GM23338 (cell line): ENCODE data around the gene SORCS2. TPM values are rescaled to one million over a fixed set of nuclear protein-coding genes. Genes with fewer than 3 reads are reported as not detected.

Experiments
- ATAC-seq: fragments of 200-7000 bp; cut with Tn5 transposase; 3 replicates; pipeline ENCODE4 v1.9.1; 2020
- DNase-seq: peaks from one replicate; pipeline ENCODE4 v3.0.0-alpha.2; 2015; ENCODE audit warnings: low spot score
- H2AFZ ChIP-seq: fragments of 200-600 bp; sonication (generic); 2 replicates; pipeline ENCODE4 v1.8.0; 2016; ENCODE audit warnings: antibody characterized with exemption, mild to moderate bottlenecking, moderate library complexity
- H3F3A ChIP-seq: fragments of 200-600 bp; sonication (generic); replicated peaks from 2 replicates; pipeline ENCODE4 v1.8.0; 2017; ENCODE audit warnings: antibody characterized with exemption, mixed run types, low read depth
- H3K27ac ChIP-seq: fragments of 200-600 bp; sonication (generic); 2 replicates; pipeline ENCODE4 v1.6.1; 2016; ENCODE audit warnings: low read depth
- H3K27me3 ChIP-seq: fragments of 200-600 bp; sonication (generic); 2 replicates; pipeline ENCODE4 v1.8.0; 2016; ENCODE audit warnings: mild to moderate bottlenecking, mixed run types, moderate library complexity; ENCODE audit not compliant: insufficient read depth
- H3K36me3 ChIP-seq: fragments of 200-600 bp; sonication (generic); 2 replicates; pipeline ENCODE4 v1.8.0; 2016; ENCODE audit warnings: mild to moderate bottlenecking; ENCODE audit not compliant: insufficient read depth
- H3K4me1 ChIP-seq: fragments of 200-600 bp; sonication (generic); 2 replicates; pipeline ENCODE4 v1.8.0; 2016; ENCODE audit warnings: mild to moderate bottlenecking, moderate library complexity; ENCODE audit not compliant: insufficient read depth
- H3K4me2 ChIP-seq: fragments of 200-600 bp; sonication (generic); 2 replicates; pipeline ENCODE4 v1.7.1; 2017; ENCODE audit warnings: mixed run types
- H3K4me3 ChIP-seq: fragments of 200-600 bp; sonication (generic); 2 replicates; pipeline ENCODE4 v1.6.1; 2016; ENCODE audit warnings: mixed run types
- H3K79me2 ChIP-seq: fragments of 200-600 bp; sonication (generic); replicated peaks from 2 replicates; pipeline ENCODE4 v1.8.0; 2017; ENCODE audit warnings: mild to moderate bottlenecking; ENCODE audit not compliant: insufficient read depth
- H3K9me2 ChIP-seq: fragments of 200-600 bp; sonication (generic); 2 replicates; pipeline ENCODE4 v1.8.0; 2017; ENCODE audit not compliant: insufficient read depth
- H4K20me1 ChIP-seq: fragments of 200-600 bp; sonication (generic); replicated peaks from 2 replicates; pipeline ENCODE4 v1.8.0; 2017; ENCODE audit warnings: mild to moderate bottlenecking; ENCODE audit not compliant: insufficient read depth
- H3K27ac Mint-ChIP-seq: 2 replicates; pipeline ENCODE4 v1.8.0; 2020; ENCODE audit warnings: inconsistent platforms, mild to moderate bottlenecking, moderate library complexity, mixed read lengths
- H3K27me3 Mint-ChIP-seq: 3 replicates; pipeline ENCODE4 v1.8.0; 2022; ENCODE audit warnings: low read depth, mild to moderate bottlenecking, moderate library complexity, mixed read lengths, inconsistent platforms; ENCODE audit not compliant: insufficient read depth, poor library complexity
- H3K36me3 Mint-ChIP-seq: 3 replicates; pipeline ENCODE4 v1.8.0; 2021; ENCODE audit warnings: low read depth, mild to moderate bottlenecking, inconsistent platforms, moderate library complexity, mixed read lengths
- H3K4me1 Mint-ChIP-seq: 3 replicates; pipeline ENCODE4 v1.8.0; 2020; ENCODE audit warnings: mild to moderate bottlenecking, inconsistent platforms, mixed read lengths
- H3K4me3 Mint-ChIP-seq: 3 replicates; pipeline ENCODE4 v1.8.0; 2021; ENCODE audit warnings: moderate library complexity, mild to moderate bottlenecking, inconsistent platforms, mixed read lengths
- H3K9me3 Mint-ChIP-seq: 3 replicates; pipeline ENCODE4 v1.8.0; 2020; ENCODE audit warnings: moderate library complexity, mild to moderate bottlenecking, inconsistent platforms, mixed read lengths
- CREB1 ChIP-seq: fragments of 250-450 bp; sonication (Bioruptor Pico); IDR thresholded peaks from 2 replicates; pipeline ENCODE4 v1.5.0; 2020; ENCODE audit warnings: low read depth, mild to moderate bottlenecking, moderate library complexity
- CTCF ChIP-seq, 2 experiments: fragments of 200-600 bp in 1 of 2; sonication (generic) in 1 of 2; conservative IDR thresholded peaks; 2 replicates each; pipeline versions ENCODE4 v1.5.1 to v1.6.1; 2016 to 2017; ENCODE audit warnings: antibody characterized with exemption in 2 of 2, low read depth in 2 of 2, mild to moderate bottlenecking in 2 of 2, moderate library complexity in 1 of 2
- EZH2 ChIP-seq: fragments of 200-600 bp; sonication (generic); IDR thresholded peaks from one replicate; pipeline ENCODE4 v1.8.0; 2017; ENCODE audit warnings: antibody characterized with exemption, mild to moderate bottlenecking, low read depth; ENCODE audit not compliant: unreplicated experiment
- EZH2phosphoT487 ChIP-seq: fragments of 200-600 bp; sonication (generic); IDR thresholded peaks from one replicate; pipeline ENCODE4 v1.8.1; 2018; ENCODE audit warnings: antibody characterized with exemption; ENCODE audit not compliant: unreplicated experiment
- JUNB ChIP-seq: IDR thresholded peaks from one replicate; pipeline ENCODE4 v1.6.1; 2016; ENCODE audit warnings: antibody characterized with exemption; ENCODE audit not compliant: unreplicated experiment
- NANOG ChIP-seq: IDR thresholded peaks from 2 replicates; pipeline ENCODE4 v1.6.1; 2016; ENCODE audit warnings: antibody characterized with exemption, borderline replicate concordance
- POLR2AphosphoS5 ChIP-seq: IDR thresholded peaks from 2 replicates; pipeline ENCODE4 v1.6.1; 2016; ENCODE audit warnings: antibody characterized with exemption, low read depth
- REST ChIP-seq: IDR thresholded peaks from one replicate; pipeline ENCODE4 v1.6.1; 2018; ENCODE audit warnings: antibody characterized with exemption; ENCODE audit not compliant: unreplicated experiment
- STAT1 ChIP-seq: IDR thresholded peaks from one replicate; pipeline ENCODE4 v1.6.1; 2016; ENCODE audit warnings: antibody characterized with exemption; ENCODE audit not compliant: unreplicated experiment
- ZNF114 ChIP-seq: fragments of 250-450 bp; sonication (Bioruptor Pico); IDR thresholded peaks from 2 replicates; pipeline ENCODE4 v1.5.0; 2020; ENCODE audit warnings: mild to moderate bottlenecking, moderate library complexity
- ZNF331 ChIP-seq: fragments of 250-450 bp; sonication (Bioruptor Pico); IDR thresholded peaks from 2 replicates; pipeline ENCODE4 v1.5.0; 2020; ENCODE audit warnings: low read depth, mild to moderate bottlenecking, moderate library complexity
- ZNF462 ChIP-seq: fragments of 250-450 bp; sonication (Bioruptor Pico); IDR thresholded peaks from 2 replicates; pipeline ENCODE4 v1.5.0; 2020; ENCODE audit warnings: mild to moderate bottlenecking, moderate library complexity
- polyA plus RNA-seq: library from polyadenylated mRNA; unstranded; fragments of >200 nt; fragmentation: Nextera tagmentation; extraction: Ambion mirVana; gene quantifications from 2 replicates; pipeline ENCODE4 v1.2.1, GENCODE V29; 2016
- total RNA-seq: library from RNA; depleted of rRNA; stranded (reverse); fragments of >200 nt; shearing (Covaris generic); gene quantifications from 2 replicates; pipeline ENCODE4 v1.2.3, GENCODE V29; 2014
- TF ChIP-seq, protein P1 (sequence below): IDR thresholded peaks from 2 replicates; pipeline ENCODE4 v1.6.1; 2016; ENCODE audit warnings: antibody characterized with exemption

Gene SORCS2
- total and polyA plus RNA-seq, 2 experiments from 2014 or later: 0.47 to 2.4 TPM

DNA sequence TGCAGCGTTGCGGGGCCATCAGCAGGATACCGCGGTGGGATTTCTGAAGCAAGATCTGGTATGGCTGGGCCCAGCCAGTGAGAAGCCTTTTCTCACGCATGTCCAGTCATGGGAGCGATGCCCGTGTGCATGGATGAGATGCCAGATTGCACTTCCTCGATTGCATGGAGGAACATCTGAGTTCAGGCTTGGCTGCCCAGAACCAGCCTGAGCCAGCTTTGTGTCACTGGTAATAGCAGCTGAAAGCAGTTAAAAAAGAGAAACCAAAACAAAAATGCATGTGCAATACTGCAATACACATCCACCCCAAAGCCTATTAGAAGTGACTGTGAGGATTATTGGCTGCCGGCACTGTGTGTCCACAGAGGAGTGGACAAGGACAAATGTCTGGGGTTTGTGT is 183.1 kb downstream of the SORCS2 start:
- Mint-ChIP-seq H3K9me3 (no peaks in the 10 kb centered on the region; the same call in 2 of the 3 replicates), H3K27ac (no peak overlapping the region), H3K27me3 (peaks cover 18% of the 10 kb centered on the region), H3K4me3 (no peak overlapping the region), H3K4me1 (no peaks in the 10 kb centered on the region), H3K36me3 (no peaks in the 10 kb centered on the region)
- Histone ChIP-seq H3K9me2 (no peaks in the 10 kb centered on the region), H4K20me1 (no peaks in the 10 kb centered on the region), H3K27me3 (no peaks in the 10 kb centered on the region), H3K27ac (no peak overlapping the region), H3K4me3 (no peak overlapping the region), H3K79me2 (no peaks in the 10 kb centered on the region), H3K4me1 (no peaks in the 10 kb centered on the region), H3K4me2 (no peak overlapping the region), H3F3A (no peaks in the 10 kb centered on the region), H3K36me3 (no peaks in the 10 kb centered on the region), H2AFZ (no peak overlapping the region)
- no peak for DNase-seq
- TF ChIP-seq, protein P1, sequence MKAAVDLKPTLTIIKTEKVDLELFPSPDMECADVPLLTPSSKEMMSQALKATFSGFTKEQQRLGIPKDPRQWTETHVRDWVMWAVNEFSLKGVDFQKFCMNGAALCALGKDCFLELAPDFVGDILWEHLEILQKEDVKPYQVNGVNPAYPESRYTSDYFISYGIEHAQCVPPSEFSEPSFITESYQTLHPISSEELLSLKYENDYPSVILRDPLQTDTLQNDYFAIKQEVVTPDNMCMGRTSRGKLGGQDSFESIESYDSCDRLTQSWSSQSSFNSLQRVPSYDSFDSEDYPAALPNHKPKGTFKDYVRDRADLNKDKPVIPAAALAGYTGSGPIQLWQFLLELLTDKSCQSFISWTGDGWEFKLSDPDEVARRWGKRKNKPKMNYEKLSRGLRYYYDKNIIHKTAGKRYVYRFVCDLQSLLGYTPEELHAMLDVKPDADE: no peak
- TF ChIP-seq NANOG (no peak), STAT1 (no peak), ZNF114 (CRISPR knock-in tag) (no peak), ZNF462 (no peak), CTCF (conservative IDR thresholded peaks at IDR 0.05; ENCODE audit: low read depth in 2 of 2) (no peak), ZNF331 (no peak), EZH2phosphoT487 (no peak), POLR2AphosphoS5 (no peak), JUNB (no peak), CREB1 (CRISPR knock-in tag) (no peak), REST (no peak), EZH2 (no peak)
- ATAC-seq: no peak
